GM12865 (cell line): Measurements from ENCODE around the gene STMN3.

Source experiments
- DNase-seq: peaks from one replicate; pipeline ENCODE4 v3.0.0; 2010; ENCODE audit warnings: low read depth
- H3K4me3 ChIP-seq: 2 replicates; pipeline ENCODE4 v1.5.1; 2011; ENCODE audit warnings: mild to moderate bottlenecking, low read depth, low read length, control low read depth
- CTCF ChIP-seq: IDR thresholded peaks from 2 replicates; pipeline ENCODE4 v1.5.1; 2011; ENCODE audit warnings: low read length, control low read depth, low read depth, inconsistent platforms; ENCODE audit not compliant: insufficient read depth; ENCODE audit errors: missing control alignments

The STMN3 gene

GRCh38 chr20:63653041-63653973, at the start of gene STMN3:
Gene STMN3 (minus strand): TSS chr20:63653424. CDS start chr20:63653345, 79 bp downstream.
- peak; percentile 52 for DNase-seq
- no peak within 1 kb of the TSS for H3K4me3 ChIP-seq
- no peak for TF ChIP-seq CTCF

GRCh38 chr20:63702036-63702665, 48.9 kb upstream of the STMN3 start:
- TF ChIP-seq CTCF: no peak
- H3K4me3 ChIP-seq: no peak overlapping the region
- DNase-seq: no peak

DNA sequence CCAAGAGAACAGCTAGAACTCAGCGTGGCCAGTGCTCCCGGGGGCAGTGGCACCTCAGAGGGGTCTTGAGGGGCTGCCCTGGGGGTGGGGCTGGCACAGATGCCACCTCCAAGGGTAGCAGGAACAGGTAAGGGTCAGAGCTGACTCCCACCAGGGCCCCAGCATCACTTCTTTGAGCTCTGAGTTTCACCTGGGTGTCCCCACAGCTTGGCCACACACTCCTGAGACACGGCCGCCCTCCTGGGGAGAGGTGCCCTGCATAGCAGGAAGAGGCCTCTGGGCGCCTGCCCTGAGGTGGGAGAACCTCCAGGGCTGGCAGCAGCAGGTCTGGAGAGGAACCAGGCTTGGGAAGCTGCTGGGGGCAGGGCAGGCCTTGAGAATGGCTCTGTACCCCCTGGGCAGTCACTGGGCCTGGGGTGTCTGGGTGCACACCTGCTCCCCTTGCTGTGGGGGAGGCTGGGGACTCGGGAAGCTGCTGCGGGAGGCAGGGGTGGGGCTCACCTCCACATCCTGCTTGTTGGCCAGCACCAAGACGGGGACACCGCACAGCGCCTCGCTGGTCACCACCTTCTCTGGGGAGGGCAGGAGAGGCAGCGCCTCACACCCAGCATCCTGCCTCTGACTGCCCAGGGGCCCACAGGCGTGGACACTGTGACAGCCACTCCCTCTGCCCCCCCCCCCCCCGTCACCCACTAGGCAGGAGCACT, 48.3 kb upstream of the STMN3 start:
- TF ChIP-seq CTCF: no peak
- DNase-seq: no peak
- no peak overlapping the region for H3K4me3 ChIP-seq

DNA sequence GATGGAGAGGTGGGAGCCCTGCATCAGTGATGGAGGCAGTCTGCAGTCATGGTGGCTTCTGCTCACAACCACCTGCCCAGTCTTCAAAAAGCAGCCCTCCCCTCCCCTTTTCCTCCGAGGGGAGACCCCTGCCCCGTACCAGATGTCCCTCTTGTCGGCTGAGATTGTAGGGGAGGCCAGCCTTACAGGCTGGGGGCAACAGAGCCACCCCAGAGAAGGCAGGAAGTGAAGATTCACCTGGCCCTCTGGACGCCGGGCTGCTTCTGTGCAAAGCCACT, 47.8 kb upstream of the STMN3 start:
- no peak for TF ChIP-seq CTCF
- DNase-seq: no peak
- no peak overlapping the region for H3K4me3 ChIP-seq

DNA sequence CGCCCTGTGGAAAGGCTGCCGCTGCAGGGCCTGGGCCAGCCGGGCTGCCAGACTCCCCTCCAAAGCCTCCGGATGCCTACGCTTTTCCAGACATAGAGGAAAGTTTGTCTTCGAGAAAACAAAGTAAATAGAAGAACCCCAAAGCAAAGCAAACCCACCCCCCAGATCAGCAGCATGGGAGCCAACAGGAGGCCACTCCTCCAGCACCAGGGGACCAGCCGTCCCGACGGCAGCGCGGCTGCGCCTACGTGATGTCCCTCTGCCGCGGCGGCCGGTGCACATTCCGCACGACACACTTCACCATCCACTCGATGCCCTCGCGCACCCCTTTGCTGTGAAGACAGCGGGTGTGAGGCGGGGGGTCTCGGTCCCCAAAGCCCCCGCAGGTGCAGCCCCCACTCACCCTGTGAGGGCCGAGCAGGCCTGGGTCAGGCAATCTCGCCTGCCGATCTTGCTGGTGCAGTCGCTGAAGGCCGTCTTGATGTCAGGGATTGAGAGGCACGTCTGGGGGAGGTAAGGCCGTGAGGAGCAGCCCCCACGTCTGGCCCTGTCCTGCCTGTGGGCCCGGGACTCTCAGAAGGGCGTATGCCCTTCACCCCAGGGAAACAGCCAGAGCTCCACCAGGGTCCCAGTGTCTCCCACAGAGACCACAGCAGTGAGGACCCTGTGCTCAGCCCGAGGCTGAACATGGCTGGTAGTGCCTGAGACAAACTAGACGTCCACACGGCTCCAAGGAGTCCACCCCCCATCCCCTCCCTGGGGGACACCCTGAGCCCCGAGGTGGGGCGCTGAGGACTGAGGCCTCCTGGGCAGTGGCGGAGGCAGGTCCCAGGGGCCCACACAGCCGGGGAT, 47.2 kb upstream of the STMN3 start:
- H3K4me3 ChIP-seq: no peak overlapping the region
- no peak for DNase-seq
- no peak for TF ChIP-seq CTCF

- no peak for DNase-seq
- no peak for TF ChIP-seq CTCF
- no peak overlapping the region for H3K4me3 ChIP-seq
These were observed 46.4 kb upstream of the STMN3 start for GRCh38 chr20:63699466-63700198.
